ENCODE results near the gene MAP2K4.
A peak's percentile ranks its signal among the peaks of the same experiment; 100 is the strongest.

MAP2K4 gene

DNA sequence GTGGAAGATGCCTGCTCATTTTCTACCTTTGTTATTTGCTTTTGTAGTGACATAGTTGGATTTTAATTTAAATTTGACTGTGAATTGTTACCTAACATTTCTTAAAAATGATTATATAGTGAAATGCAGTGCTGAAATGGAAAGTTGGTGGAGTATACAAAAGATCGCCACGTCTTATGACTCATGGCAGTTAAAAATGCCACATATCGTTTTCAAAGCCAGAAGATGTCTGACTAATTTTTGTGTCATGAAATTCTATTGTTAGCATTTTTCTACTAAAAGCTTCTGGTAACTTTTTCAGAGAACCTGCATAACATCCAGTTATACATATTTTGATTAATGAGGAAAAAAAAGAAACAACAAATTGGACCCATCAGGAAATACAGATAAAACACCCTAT lies 20.6 kb downstream of the MAP2K4 start:
- DNase-seq: peak; percentile 55

- DNase-seq: no peak
These were observed 23.0 kb downstream of the MAP2K4 start for GRCh38 chr17:12043702-12044101.

GRCh38 chr17:12046786-12047185 lies 26.1 kb downstream of the MAP2K4 start:
- DNase-seq: no peak

GRCh38 chr17:12047681-12048376 lies 27.2 kb downstream of the MAP2K4 start:
- DNase-seq: no peak

DNA sequence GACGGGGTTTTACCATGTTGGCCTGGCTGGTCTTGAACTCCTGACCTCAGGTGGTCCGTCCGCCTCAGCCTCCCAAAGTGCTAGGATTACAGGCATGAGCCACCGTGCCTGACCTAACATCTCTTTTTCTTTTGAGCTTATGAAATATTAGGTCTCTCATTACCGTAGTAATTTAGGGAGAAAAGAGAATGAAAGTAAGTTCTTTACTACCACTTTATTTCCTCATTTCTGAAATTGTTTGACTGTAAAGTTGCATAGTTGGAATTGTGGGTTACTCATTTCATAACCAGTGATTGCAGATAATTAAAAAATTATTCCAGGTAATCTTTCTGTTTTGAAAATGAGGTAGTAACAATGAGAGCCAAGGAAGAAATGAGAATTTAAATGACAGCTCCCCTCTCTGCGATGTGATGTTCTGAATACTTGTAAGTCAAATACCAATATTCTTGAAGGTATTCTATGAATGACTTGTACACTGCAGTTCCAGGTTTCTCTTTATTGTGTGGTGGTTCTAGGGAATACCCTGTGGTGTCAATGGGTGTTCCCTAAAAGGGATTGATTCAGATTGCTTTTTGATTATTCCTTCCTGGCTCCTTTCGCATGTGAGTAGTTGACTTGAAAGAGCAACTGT lies 28.3 kb downstream of the MAP2K4 start:
- DNase-seq: no peak

DNA sequence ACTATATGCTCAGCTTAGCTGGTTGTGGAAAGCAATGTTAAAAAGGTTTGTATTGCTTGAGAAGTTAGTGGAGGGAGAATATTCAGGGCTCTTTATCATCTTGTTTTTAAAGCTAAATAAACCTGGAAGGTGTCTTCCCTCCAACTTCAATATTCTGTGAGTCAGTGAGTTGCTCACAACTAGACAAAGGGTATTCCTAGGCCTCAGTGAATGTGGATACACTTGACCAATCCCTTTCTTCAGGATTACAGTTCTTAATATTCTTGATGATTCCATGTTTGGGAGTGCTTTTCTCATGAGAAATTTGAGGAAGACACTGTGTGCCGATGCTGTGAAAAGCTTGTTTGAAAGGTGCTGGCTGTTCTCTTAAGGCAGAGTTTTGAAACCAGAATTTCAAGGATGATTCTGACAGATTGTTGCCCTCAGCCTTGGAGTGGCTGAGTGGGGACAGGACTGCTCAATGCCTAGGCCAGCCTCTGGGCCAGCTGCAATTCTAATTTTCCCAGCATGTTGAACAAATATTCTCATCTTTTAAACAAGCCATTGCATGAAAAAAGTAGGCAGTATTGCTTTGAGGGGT lies 30.1 kb downstream of the MAP2K4 start:
- no peak for DNase-seq

GRCh38 chr17:12053552-12053951 lies 32.9 kb downstream of the MAP2K4 start:
- DNase-seq: no peak

GRCh38 chr17:12055889-12056288 lies 35.2 kb downstream of the MAP2K4 start:
- no peak for DNase-seq

GRCh38 chr17:12057520-12057919 lies 36.8 kb downstream of the MAP2K4 start:
- no peak for DNase-seq

DNA sequence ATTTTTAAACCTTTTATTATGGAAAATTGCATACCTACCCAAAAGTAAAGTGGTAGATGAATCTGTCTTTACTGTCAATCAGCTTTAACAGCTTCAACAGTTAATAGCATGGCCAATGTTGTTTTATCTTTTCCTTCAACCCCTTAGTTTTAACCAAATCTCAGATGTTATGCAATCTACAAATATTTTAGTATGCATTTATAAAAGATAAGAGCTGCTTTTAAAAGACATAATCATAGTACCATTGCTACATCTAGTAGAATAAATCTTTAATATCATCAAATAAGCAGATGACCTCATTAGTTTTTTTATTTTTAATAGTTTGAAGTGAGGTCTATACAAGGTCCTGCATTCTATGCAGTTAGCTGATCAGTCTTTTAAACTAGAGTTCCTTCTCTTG lies 37.9 kb downstream of the MAP2K4 start:
- no peak for DNase-seq

DNA sequence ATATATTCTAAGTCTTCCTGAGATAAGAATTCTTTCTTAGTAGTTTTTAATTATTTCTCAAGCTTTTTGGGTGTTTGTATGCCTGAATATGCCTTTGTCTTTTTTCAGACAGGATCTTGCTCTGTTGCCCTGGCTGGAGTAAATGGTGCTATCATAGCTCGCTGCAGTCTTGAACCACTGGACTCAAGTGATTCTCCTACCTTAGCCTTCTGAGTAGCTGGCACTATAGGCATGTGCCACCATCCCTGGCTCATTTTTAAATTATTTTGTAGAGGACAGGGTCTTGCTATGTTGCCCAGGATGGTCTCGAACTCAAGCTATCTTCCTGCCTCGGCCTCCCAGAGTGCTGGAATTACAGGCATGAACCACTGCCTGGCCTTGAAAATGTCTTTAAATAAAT lies 41.6 kb downstream of the MAP2K4 start:
- no peak for DNase-seq

- no peak for DNase-seq
These were observed 43.7 kb downstream of the MAP2K4 start for GRCh38 chr17:12064395-12064794.

GRCh38 chr17:12067485-12067884 lies 46.8 kb downstream of the MAP2K4 start:
- DNase-seq: no peak

GRCh38 chr17:12068946-12069345 lies 48.3 kb downstream of the MAP2K4 start:
- no peak for DNase-seq

- no peak for DNase-seq
These were observed 49.9 kb downstream of the MAP2K4 start for GRCh38 chr17:12070561-12070960.

DNA sequence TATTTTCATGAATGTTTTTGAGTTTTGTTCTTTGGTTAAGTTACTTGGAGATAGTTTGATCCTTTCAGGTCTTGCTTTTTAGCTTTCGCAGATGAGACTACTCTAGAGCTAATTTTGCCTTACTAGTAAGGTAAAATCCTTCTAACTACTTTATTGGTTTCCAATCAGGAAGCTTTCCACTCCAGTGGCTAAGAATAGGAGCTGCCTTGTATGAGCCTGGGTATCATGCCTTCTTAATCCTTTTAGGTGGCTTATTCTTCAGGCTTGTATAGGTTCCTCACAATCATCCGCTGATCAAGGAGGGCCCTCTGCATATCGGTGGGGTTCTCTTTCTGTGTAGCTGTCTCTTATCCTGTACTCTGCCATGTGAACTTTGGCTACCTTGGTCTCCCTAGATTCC lies 53.7 kb downstream of the MAP2K4 start:
- no peak for DNase-seq

DNA sequence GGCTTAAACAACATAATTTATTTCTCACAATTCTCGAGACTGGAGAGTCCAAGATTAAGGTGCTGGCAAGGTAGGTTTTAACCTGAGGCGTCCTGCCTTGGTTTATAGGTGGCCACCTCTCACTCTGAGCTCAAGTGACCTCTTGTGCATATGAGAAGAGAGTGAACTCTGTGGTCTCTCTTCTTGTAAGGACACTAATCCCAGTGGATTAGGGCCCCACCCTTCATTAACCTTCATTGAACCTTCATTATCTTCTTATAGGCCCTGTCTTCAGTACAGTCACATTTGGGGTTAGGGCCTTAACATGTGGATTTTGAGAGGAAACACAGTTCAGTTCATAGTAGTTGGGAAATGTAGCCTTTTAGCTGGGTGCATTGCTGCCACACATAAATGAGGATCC lies 57.1 kb downstream of the MAP2K4 start:
- DNase-seq: no peak

DNA sequence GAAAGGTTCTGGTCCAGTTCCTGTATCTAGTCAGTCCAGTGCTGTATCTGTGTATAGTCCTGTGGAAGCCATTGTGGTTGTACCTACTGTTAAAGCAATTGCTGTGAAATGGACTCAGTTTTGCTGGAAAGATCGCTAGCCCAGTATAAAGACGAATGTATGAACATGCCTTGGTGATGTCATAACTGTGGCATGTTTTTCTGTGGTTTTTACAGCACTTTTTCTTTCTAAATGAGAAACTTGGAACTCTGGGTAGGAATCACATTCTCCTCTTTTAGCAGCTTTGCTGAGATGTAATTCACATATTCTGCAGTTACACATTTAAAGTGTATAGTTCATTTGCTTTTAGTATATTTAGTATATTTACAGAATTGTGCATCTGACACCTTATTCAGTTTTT lies 58.1 kb downstream of the MAP2K4 start:
- peak; percentile 22 for DNase-seq

- DNase-seq: no peak
These were observed 61.0 kb downstream of the MAP2K4 start for GRCh38 chr17:12081720-12082119.

DNA sequence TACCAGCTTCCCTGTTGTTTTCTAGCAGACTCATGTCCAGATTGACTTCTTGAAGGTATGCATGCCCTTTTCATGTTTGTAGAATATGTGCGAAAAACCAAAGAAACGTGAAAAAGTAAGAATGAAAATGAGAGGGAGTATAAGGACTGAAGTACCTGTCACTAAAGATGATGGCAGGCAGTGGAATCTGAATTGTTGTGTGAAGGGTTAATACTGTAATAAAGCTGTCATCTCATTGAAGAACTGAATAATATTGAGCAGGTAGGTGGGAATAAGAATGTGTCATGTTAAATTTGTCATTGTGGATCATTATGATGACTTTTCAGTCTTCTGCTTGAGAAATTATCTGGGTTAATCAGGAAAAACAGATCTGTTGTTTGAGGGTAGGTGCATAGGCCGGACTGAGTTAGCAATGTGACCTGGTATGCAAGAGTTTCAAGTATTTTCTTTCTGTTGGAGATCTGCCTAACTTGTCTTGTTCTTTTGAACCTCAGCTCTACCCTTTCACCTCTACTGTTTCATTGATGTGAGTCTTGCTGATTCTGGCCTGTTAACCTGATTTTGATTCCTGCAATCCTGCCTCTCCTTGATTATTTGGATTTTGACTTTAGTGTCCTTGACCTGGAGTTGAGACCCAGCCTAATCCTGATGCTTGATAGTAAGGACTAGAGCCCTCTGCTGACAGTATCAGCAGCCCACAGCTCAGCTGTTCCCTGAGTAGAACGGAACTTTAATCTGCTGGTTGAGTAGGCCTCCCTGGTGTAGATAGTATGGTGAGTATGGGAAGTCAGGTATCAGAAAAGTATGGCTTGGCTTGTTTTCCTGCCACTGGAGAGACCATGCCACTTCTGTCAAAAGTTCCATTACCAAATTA lies 64.6 kb downstream of the MAP2K4 start:
- no peak for DNase-seq

- no peak for DNase-seq
These were observed 67.4 kb downstream of the MAP2K4 start for GRCh38 chr17:12088035-12088434.

DNA sequence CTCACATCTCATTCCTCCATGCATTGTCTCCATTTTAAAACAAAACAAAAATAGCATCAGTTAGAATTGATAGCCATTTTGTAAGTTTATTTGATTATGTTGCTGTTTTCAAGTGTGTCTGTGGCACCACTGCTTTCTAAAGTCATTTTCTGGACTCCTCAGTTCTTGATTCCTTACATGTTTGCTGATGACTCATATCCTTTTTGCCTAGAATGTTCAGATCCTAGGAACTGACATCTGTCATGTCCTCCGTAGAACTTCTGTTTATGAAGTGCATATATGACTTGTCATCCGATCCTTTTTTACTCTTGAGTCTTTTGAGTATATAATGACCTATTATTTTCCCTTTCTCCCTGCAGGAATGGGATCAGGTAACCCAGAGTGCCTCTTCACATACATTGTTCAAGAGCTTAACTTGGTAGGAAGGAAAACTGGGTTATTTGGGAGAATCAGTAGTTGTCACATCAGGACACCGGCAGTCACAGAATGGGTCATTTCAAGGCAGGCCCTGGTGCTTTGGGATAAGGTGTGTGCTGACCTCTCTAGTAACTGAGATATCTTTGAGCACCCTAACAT lies 69.2 kb downstream of the MAP2K4 start:
- DNase-seq: no peak

DNA sequence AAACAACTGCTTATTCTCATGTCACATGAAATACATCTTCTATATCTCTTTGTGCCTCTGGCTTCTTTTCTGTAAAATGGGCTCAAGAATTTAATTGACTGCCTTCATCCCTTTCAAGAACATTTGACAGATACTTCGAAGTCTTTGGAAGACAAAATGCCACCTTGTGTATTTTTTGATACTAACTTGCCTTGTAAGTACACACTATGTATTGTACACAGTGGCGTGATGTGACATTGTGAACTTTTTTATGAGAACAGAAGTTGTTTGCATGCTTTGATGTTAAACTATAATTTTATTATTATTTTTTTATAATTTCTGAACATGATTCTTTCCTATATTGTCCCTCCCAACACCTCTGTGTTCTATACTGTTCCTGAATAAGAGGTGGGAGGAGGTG lies 73.7 kb downstream of the MAP2K4 start:
- no peak for DNase-seq

All from amniotic stem cell (primary cell).